SK-N-MC (cell line): ENCODE data around the gene LLCFC1.

Source experiments
- DNase-seq: peaks from one replicate; pipeline ENCODE4 v3.0.0-alpha.2; 2011; ENCODE audit warnings: low read depth, low spot score
- H3K27ac ChIP-seq: fragments of 200-600 bp; sonication (generic); 2 replicates; pipeline ENCODE4 v1.5.1; 2016; ENCODE audit warnings: mixed run types
- H3K36me3 ChIP-seq: fragments of 200-600 bp; sonication (generic); 2 replicates; pipeline ENCODE4 v1.6.1; 2017; ENCODE audit warnings: antibody characterized with exemption, low read length, mixed read lengths; ENCODE audit not compliant: insufficient read depth
- H3K4me3 ChIP-seq: fragments of 200-600 bp; sonication (generic); 2 replicates; pipeline ENCODE4 v1.5.1; 2016
- H3K9ac ChIP-seq: fragments of 200-600 bp; sonication (generic); 2 replicates; pipeline ENCODE4 v1.8.0; 2017; ENCODE audit warnings: mixed run types, mixed read lengths; ENCODE audit not compliant: insufficient read length
- H3K9me3 ChIP-seq: fragments of 200-600 bp; sonication (generic); 2 replicates; pipeline ENCODE4 v1.6.1; 2017; ENCODE audit warnings: low read depth, mild to moderate bottlenecking, antibody characterized with exemption, low read length, moderate library complexity, mixed read lengths
- EZH2 ChIP-seq: fragments of 200-600 bp; sonication (generic); IDR thresholded peaks from one replicate; pipeline ENCODE4 v1.6.1; 2017; ENCODE audit warnings: antibody characterized with exemption
- FOXP2 ChIP-seq: optimal IDR thresholded peaks from 2 replicates; pipeline ENCODE3; 2011; ENCODE audit warnings: mild to moderate bottlenecking, moderate library complexity; ENCODE audit not compliant: insufficient read depth; ENCODE audit errors: extremely low read length, control extremely low read depth
- POLR2AphosphoS5 ChIP-seq: IDR thresholded peaks from 2 replicates; pipeline ENCODE4 v1.6.1; 2012; ENCODE audit warnings: mild to moderate bottlenecking, low read depth, low read length, borderline replicate concordance

LLCFC1 gene

DNA sequence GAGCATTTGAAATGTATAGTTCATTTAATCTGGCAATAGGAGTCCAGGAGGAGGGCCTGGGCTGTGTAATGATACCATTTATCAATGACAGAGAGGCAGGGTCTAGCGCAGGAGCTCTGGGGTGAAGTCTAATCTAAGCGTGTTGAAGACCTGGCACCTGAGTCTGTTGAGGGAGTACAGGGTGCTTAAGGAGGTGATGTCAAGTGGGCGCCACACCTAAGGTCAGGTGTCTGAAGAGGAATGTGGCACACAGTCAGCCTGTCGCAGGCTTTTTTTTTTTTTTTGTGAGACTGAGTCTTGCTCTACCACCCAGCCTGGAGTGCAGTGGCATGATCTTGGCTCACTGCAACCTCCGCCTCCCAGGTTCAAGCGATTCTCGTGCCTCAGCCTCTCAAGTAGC, 2.3 kb downstream of the LLCFC1 start:
- H3K9ac ChIP-seq, result no peak overlapping the region
- H3K9me3 ChIP-seq, result no peaks in the 10 kb centered on the region
- TF ChIP-seq POLR2AphosphoS5, result no peak
- no peak for TF ChIP-seq EZH2
- TF ChIP-seq FOXP2, result no peak
- no peak overlapping the region for H3K27ac ChIP-seq
- no peaks in the 10 kb centered on the region for H3K36me3 ChIP-seq
- no peak for DNase-seq
- no peak overlapping the region for H3K4me3 ChIP-seq

DNA sequence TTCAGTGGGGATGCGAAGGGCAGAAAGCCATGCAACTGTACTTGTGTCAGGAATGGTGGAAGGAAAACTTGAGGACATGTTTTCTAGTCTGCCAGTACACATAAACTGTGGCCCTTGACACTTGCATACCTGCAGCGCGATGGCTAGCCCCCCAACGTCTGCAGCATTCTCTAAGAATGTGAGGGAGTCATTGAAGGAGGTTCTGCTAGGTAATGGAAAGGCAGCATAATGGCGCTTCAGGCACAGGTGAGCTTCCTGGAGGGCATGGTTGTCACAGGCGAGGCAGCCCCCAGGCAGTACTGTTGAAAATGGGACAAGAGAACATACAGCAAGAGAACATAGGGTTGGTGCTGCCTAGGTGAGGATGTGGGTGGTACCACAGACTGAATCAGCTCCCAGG, 3.5 kb downstream of the LLCFC1 start:
- no peaks in the 10 kb centered on the region for H3K9me3 ChIP-seq
- H3K27ac ChIP-seq, result no peak overlapping the region
- no peak overlapping the region for H3K4me3 ChIP-seq
- TF ChIP-seq EZH2 (no peak), FOXP2 (no peak), POLR2AphosphoS5 (no peak)
- H3K36me3 ChIP-seq, result no peaks in the 10 kb centered on the region
- DNase-seq, result no peak
- H3K9ac ChIP-seq, result no peak overlapping the region

DNA sequence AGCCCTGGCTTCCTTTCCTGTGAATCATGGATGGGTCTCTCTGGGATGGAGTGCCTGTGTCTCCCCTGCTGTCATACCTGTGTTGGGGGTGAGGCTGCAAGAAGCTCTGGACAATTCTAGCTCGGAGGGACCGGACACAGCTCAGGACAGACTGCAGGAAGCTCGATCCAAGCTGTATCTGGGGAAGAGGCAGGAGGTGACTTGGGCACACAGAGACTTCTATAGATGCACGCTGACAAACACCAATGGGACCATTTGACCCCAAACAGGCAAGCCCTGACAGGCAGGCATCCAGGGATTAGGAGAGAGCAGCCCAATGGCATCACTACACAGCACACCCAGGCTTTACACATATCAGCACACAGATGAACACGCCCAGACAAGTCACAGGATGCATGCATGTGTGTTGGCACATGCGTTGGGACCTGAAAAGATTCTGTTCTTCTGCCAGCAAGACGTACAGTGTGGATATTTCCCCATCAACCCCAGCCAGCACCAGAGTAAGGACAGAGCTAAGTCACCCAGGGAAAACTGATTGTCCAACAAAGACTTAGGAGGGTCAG, 4.5 kb downstream of the LLCFC1 start:
- Histone ChIP-seq H3K36me3 (no peaks in the 10 kb centered on the region), H3K9ac (no peak overlapping the region), H3K27ac (no peak overlapping the region), H3K9me3 (no peaks in the 10 kb centered on the region), H3K4me3 (no peak overlapping the region)
- no peak for DNase-seq
- TF ChIP-seq POLR2AphosphoS5 (no peak), EZH2 (no peak), FOXP2 (no peak)

DNA sequence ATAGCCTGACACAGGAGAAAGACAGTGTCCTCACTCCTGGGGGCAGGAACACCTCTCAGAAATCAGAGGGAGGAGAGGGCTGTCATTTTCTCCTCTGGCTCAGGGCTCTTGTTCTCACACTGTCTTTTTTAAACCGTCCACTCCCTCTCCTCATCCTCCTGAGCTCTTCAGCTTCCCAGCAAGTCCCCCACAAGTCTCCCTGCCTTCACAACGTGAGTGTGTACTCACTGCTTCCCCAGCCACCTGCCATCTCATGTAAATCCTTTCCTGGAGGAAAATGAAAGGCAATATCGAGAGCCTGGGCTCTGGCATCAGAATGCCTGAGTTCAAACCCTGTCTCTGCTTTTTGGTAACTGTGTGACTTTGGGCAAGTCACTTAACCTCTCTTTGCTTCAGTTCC, 5.7 kb downstream of the LLCFC1 start:
- DNase-seq, result no peak
- H3K27ac ChIP-seq, result no peak overlapping the region
- H3K36me3 ChIP-seq, result no peaks in the 10 kb centered on the region
- H3K9ac ChIP-seq, result no peak overlapping the region
- H3K4me3 ChIP-seq, result no peak overlapping the region
- no peaks in the 10 kb centered on the region for H3K9me3 ChIP-seq
- no peak for TF ChIP-seq FOXP2
- no peak for TF ChIP-seq POLR2AphosphoS5
- no peak for TF ChIP-seq EZH2

DNA sequence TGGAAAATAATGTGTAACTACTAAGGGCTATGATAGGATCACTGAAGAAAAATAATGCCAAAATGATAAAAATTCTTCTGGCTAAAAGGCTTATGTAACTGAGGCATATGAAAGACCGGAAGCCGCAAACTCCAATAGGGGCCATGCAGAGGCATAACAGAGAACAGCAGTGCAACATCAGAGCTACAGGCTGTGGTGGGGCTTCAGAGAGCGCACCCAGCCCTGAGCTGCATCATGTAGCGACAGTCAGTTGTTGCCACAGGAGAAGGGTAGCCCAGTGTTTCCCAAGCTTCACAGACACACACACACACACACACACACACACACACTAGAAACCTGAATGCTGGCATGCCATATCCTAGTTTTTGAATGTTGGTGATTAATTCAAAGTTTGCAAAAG, 9.3 kb downstream of the LLCFC1 start:
- Histone ChIP-seq H3K9ac (no peak overlapping the region), H3K27ac (no peak overlapping the region), H3K9me3 (no peaks in the 10 kb centered on the region), H3K4me3 (no peak overlapping the region), H3K36me3 (no peaks in the 10 kb centered on the region)
- no peak for DNase-seq
- TF ChIP-seq EZH2 (no peak), FOXP2 (no peak), POLR2AphosphoS5 (no peak)

DNA sequence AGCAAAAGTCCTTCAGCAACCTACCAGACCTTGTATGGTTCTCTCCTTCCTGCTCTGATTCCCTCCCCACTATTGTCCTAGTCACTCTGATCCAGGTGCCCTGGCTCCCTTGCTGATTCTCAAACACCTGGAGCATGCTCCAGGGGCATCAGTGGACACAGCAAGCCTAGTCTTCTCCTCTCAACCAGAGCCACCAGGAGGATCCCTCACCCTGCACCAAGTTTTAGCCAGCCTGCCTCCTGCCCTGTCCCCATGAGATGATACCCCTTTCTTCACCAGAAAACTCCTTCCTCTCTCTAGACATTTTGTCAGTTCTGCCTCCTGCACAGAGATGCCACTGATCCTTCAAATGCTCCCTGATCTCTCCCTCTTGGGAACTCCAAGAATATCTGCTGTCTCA, 11.0 kb downstream of the LLCFC1 start:
- Histone ChIP-seq H3K4me3 (no peak overlapping the region), H3K9ac (no peak overlapping the region), H3K36me3 (no peaks in the 10 kb centered on the region), H3K27ac (no peak overlapping the region), H3K9me3 (no peaks in the 10 kb centered on the region)
- no peak for TF ChIP-seq EZH2
- TF ChIP-seq POLR2AphosphoS5, result no peak
- TF ChIP-seq FOXP2, result no peak
- no peak for DNase-seq

DNA sequence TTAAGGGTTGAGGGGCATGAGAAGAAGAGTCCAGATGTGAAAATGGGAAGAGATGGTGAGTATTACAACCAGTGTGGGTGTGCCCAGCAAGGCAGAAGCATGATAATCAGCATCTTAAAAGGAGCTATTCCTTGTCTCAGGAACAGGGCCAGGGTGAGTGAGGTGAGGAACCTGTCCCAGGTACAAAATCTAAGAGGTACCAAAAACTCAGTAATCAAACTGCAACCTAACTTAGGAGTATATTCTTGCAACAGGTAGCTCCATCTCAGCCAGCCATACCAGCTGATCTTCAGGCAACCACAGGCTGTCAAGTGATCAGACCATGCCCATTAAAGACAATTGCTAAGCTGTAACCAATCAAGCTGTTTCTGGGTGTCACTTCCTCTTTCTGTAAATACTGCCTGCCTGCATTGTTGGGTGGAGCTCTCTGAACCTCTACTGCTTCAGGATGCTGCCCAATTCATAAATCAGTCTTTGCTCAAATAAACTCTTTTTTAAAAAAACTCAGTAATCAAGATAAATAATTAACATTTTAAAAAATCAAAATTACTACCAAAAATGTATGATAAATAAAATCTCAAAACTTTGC, 15.5 kb downstream of the LLCFC1 start:
- no peaks in the 10 kb centered on the region for H3K9me3 ChIP-seq
- H3K27ac ChIP-seq, result no peak overlapping the region
- H3K9ac ChIP-seq, result no peak overlapping the region
- TF ChIP-seq POLR2AphosphoS5, result no peak
- no peak for TF ChIP-seq FOXP2
- no peaks in the 10 kb centered on the region for H3K36me3 ChIP-seq
- H3K4me3 ChIP-seq, result no peak overlapping the region
- DNase-seq, result no peak

DNA sequence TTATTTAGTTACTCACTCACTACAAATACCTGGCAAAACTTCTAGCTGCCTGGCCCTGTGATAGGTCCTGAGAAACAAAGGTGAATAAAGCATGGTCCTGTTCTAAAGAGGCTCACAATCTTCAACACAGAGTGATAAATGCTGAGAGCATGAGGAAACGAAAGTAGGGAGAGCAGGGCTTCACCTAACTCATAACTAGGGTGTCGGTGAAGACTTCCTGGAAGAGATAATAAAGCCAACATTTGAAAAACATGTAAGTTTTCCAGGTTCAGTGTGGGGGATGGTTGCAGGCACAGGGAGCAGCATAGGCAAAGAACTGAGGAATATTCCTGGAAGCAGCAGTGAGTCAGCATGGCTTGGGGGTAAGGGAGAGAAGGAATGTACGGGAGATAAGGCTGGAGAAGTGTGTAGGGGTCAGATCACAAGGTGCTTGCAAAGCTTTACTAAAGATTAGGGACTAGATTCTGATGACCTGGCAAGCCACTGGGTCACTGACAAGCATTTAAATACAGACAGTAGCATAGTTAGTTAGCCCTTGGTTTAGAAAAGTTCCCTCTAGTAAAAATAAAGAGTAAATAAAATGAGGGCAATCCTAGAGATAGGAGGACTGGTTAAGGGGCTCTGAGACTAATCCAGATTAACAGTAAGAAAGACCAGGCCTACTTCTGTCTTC, 17.8 kb downstream of the LLCFC1 start:
- no peak for DNase-seq
- TF ChIP-seq EZH2 (no peak), FOXP2 (no peak), POLR2AphosphoS5 (no peak)
- Histone ChIP-seq H3K27ac (no peak overlapping the region), H3K9me3 (no peaks in the 10 kb centered on the region), H3K36me3 (no peaks in the 10 kb centered on the region), H3K4me3 (no peak overlapping the region), H3K9ac (no peak overlapping the region)

DNA sequence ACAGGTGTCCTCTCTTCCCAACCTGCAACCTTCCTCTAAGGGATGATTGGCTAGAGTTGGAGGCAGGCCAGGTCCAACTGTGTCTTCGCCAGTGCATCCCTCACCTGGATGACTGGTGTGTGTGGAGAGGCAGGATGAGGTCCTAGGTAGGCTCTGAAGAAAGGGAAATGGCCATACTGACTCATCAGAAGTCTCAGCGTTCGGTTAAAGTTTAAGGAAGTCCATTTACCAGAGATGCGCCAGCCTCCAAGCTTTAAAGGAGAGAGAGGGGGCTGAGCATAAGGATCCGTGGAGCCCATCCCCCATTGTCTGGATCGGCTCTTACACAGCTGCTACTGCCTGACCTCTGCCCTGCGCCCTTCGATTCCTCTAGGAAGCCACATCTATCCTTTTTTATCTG, 18.4 kb downstream of the LLCFC1 start:
- H3K9ac ChIP-seq, result no peak overlapping the region
- TF ChIP-seq EZH2 (no peak), FOXP2 (no peak), POLR2AphosphoS5 (no peak)
- DNase-seq, result no peak
- H3K36me3 ChIP-seq, result no peaks in the 10 kb centered on the region
- no peak overlapping the region for H3K27ac ChIP-seq
- no peaks in the 10 kb centered on the region for H3K9me3 ChIP-seq
- no peak overlapping the region for H3K4me3 ChIP-seq
